ENCODE data around the gene HNF4A. TPM values are rescaled to one million over a fixed set of nuclear protein-coding genes. Genes with fewer than 3 reads are reported as not detected.

Gene HNF4A
- total RNA-seq (not detected), polyA plus RNA-seq (under 1 TPM in 1 of 2 donors, not detected in 1; 0.03 TPM)
- long read RNA-seq, donor 1 = 0 reads
- long read RNA-seq, donor 2 = 0 reads
- long read RNA-seq, donor 3 = 0 reads

- Histone ChIP-seq H3K27ac (no peak within 1 kb of the TSS), H3K4me1 (peaks cover 0 to 7% (median 0%) of the 10 kb centered on the region in 12 donors), H3K36me3 (no peaks in the 10 kb centered on the region), H3K9me3 (no peaks in the 10 kb centered on the region), H3K27me3 (peaks cover 0 to 6% (median 0%) of the 10 kb centered on the region in 9 donors), H3K4me3 (no peak within 1 kb of the TSS)
- whole genome bisulfite sequencing, 4 donors = 78 to 89% (median 82%) methylated on average over 29 to 40 of the region's 40 CpGs
- TF ChIP-seq, protein P1, sequence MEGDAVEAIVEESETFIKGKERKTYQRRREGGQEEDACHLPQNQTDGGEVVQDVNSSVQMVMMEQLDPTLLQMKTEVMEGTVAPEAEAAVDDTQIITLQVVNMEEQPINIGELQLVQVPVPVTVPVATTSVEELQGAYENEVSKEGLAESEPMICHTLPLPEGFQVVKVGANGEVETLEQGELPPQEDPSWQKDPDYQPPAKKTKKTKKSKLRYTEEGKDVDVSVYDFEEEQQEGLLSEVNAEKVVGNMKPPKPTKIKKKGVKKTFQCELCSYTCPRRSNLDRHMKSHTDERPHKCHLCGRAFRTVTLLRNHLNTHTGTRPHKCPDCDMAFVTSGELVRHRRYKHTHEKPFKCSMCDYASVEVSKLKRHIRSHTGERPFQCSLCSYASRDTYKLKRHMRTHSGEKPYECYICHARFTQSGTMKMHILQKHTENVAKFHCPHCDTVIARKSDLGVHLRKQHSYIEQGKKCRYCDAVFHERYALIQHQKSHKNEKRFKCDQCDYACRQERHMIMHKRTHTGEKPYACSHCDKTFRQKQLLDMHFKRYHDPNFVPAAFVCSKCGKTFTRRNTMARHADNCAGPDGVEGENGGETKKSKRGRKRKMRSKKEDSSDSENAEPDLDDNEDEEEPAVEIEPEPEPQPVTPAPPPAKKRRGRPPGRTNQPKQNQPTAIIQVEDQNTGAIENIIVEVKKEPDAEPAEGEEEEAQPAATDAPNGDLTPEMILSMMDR (IDR thresholded peaks at IDR 0.05) = no peak
- no peak for TF ChIP-seq POLR2A (IDR thresholded peaks at IDR 0.05)
- ATAC-seq (peak in 2 of 4 donors; percentile 7 to 10), DNase-seq (peak in 1 of 5 donors; percentile 57)
- intact Hi-C loops (cut with DNase I) = no loop called here
Observed at GRCh38 chr20:44355498-44356352, at the start of gene HNF4A. Gene HNF4A (plus strand): TSS chr20:44355699. CDS start chr20:44355805, 106 bp downstream.

DNA sequence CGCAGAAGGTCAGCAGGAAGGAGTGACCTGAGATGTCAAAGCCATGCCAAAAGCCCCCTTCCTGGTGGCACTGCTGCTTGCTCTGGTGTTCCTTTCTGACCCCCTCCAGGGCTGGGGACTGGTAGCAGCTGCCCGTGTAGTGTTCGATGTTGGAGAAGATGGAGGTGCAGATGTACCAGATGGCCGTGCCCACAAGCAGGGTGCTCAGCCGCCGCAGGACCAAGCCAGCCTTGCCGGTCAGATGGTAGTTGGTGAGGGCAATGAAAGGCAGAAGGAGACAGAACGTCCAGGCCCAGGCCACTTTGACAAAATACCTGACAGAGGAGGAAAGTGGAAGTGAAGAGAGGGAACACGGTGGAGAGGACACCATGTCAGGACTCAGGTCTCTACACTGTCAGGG lies 48.6 kb upstream of the HNF4A start:
- Histone ChIP-seq H3K4me1 (peaks cover 0 to 84% (median 28%) of the 10 kb centered on the region in 12 donors), H3K9me3 (no peaks in the 10 kb centered on the region), H3K36me3 (peaks cover 0 to 16% (median 7%) of the 10 kb centered on the region in 9 donors), H3K4me3 (no peak overlapping the region), H3K27me3 (no peaks in the 10 kb centered on the region), H3K27ac (peak overlapping the region in 9 of 12 donors; percentile 16 to 95 (median 69))
- 77 to 80% (median 78%) methylated on average over 9 of the region's 9 CpGs for WGBS, 4 donors
- intact Hi-C loops (cut with DNase I) = loop anchor here in 1 of 10 donors (10.0 kb wide), 1 partner anchor 298 kb away; no protein-coding TSS in a partner anchor
- TF ChIP-seq POLR2A (IDR thresholded peaks at IDR 0.05) = no peak
- TF ChIP-seq, protein P1 (IDR thresholded peaks at IDR 0.05) = no peak
- ATAC-seq (no peak), DNase-seq (no peak)

- DNase-seq (peak in 4 of 5 donors; percentile 39 to 80 (median 65)), ATAC-seq (peak; percentile 63 to 74 (median 71))
- H3K4me3 ChIP-seq = peak overlapping the region; percentile 62 to 98 (median 81)
- peaks cover 0 to 56% (median 17%) of the 10 kb centered on the region in 12 donors for H3K4me1 ChIP-seq
- H3K27me3 ChIP-seq = no peaks in the 10 kb centered on the region
- intact Hi-C loops (cut with DNase I) = loop anchor here in 8 of 10 donors (2.0 to 10.0 kb wide), 11 partner anchors 75 to 305 kb away; no protein-coding TSS in a partner anchor
- WGBS, 4 donors = 6 to 10% (median 8%) methylated on average over 11 to 17 of the region's 17 CpGs
- H3K27ac ChIP-seq = peak overlapping the region; percentile 66 to 95 (median 88)
- TF ChIP-seq, protein P1 (IDR thresholded peaks at IDR 0.05) = no peak
- no peak for TF ChIP-seq POLR2A (IDR thresholded peaks at IDR 0.05)
- peaks cover 0 to 15% (median 5%) of the 10 kb centered on the region in 9 donors for H3K36me3 ChIP-seq
- H3K9me3 ChIP-seq = no peaks in the 10 kb centered on the region
Observed at GRCh38 chr20:44309763-44310663, 45.5 kb upstream of the HNF4A start.
